Gastrocnemius medialis (tissue), 4 donors: ENCODE results near the gene PGM1. TPM values are rescaled to one million over a fixed set of nuclear protein-coding genes. Genes with fewer than 3 reads are reported as not detected.

Source experiments
- ATAC-seq, 2 donors: fragments of 150-250 bp; one replicate each; pipeline ENCODE4 v1.9.1; 2016
- DNase-seq, 2 donors: peaks; one replicate each; pipeline ENCODE4 v3.0.0-alpha.2; 2019
- H3K27ac ChIP-seq, 4 donors: fragments of 200-600 bp; sonication (generic); 1 replicate in 1 of 4; 2 replicates in 3 of 4; pipeline ENCODE4 v1.5.1; 2016 to 2018; ENCODE audit warnings: mild to moderate bottlenecking in 2 of 4, moderate library complexity in 1 of 4
- H3K27me3 ChIP-seq, 3 donors: fragments of 200-600 bp; sonication (generic) in 2 of 3; 1 replicate in 1 of 3; 2 replicates in 2 of 3; pipeline versions ENCODE4 v1.5.1 to v1.6.0; 2016 to 2019; ENCODE audit warnings: mild to moderate bottlenecking in 1 of 3, moderate library complexity in 1 of 3
- H3K36me3 ChIP-seq, 2 donors: fragments of 200-600 bp; sonication (generic) in 1 of 2; one replicate each; pipeline ENCODE4 v1.5.1; 2017 to 2018
- H3K4me1 ChIP-seq, 2 donors: fragments of 200-600 bp; sonication (generic) in 1 of 2; one replicate each; pipeline ENCODE4 v1.5.1; 2016 to 2017; ENCODE audit warnings: mild to moderate bottlenecking in 2 of 2
- H3K4me3 ChIP-seq, 4 donors: fragments of 200-600 bp; sonication (generic) in 3 of 4; 1 replicate in 1 of 4; 2 replicates in 3 of 4; pipeline ENCODE4 v1.5.1; 2016 to 2019; ENCODE audit warnings: mild to moderate bottlenecking in 2 of 4
- H3K9me3 ChIP-seq, 3 donors: fragments of 200-600 bp; sonication (generic) in 2 of 3; 1 replicate in 1 of 3; 2 replicates in 2 of 3; pipeline ENCODE4 v1.5.1; 2016 to 2019
- CTCF ChIP-seq, 5 experiments: fragments of 450-650 bp in 3 of 5; fragments of 200-600 bp in 2 of 5; sonication (generic) in 2 of 5; IDR thresholded peaks in 4 of 5; conservative IDR thresholded peaks in 1 of 5; 1 replicate in 4 of 5; 2 replicates in 1 of 5; pipeline ENCODE4 v1.5.1; 2016 to 2019; ENCODE audit warnings: antibody characterized with exemption in 5 of 5, mild to moderate bottlenecking in 3 of 5, moderate library complexity in 3 of 5
- POLR2A ChIP-seq, 2 donors: fragments of 450-650 bp; IDR thresholded peaks; one replicate each; pipeline ENCODE4 v1.6.1; 2017; ENCODE audit warnings: antibody characterized with exemption in 2 of 2, mild to moderate bottlenecking in 2 of 2, moderate library complexity in 2 of 2
- in situ Hi-C, 4 donors: fragments of 200-750 bp; cut with MboI; loops; one replicate each; pipeline versions ENCODE4 v1.15.0 to v1.8.0; 2017; ENCODE audit warnings: low sequenced_read_pairs in 4 of 4
- intact Hi-C: fragments of 100-400 bp; cut with DNase I; formaldehyde crosslinking; loops from one replicate; pipeline ENCODE4 v1.15.1; 2023; ENCODE audit warnings: low total_unique reads
- total RNA-seq, 4 donors: library from RNA; depleted of rRNA; stranded (reverse); fragments of >200 nt; gene quantifications; one replicate each; pipeline versions ENCODE4 v1.1.0 to v1.2.3, GENCODE V29; 2016

The PGM1 gene
- total RNA-seq, 4 donors from 2014 or later = 320 to 713 (median 666) TPM

GRCh38 chr1:63653976-63654375 lies 60.8 kb downstream of the PGM1 start:
- Histone ChIP-seq H3K27me3 (no peaks in the 10 kb centered on the region), H3K4me3 (no peak overlapping the region), H3K4me1 (peaks cover 11 to 18% of the 10 kb centered on the region in 2 donors), H3K27ac (no peak overlapping the region), H3K9me3 (no peaks in the 10 kb centered on the region), H3K36me3 (peaks cover 0 to 73% of the 10 kb centered on the region in 2 donors)
- ATAC-seq (no peak), DNase-seq (no peak)
- TF ChIP-seq CTCF (IDR thresholded peaks at IDR 0.05 in 4 of 5, conservative IDR thresholded peaks at IDR 0.05 in 1 of 5) = no peak
- TF ChIP-seq POLR2A (IDR thresholded peaks at IDR 0.05) = no peak
- intact Hi-C loops (no loop called here), in situ Hi-C loops (no loop called here)

- Histone ChIP-seq H3K4me1 (peaks cover 7 to 10% of the 10 kb centered on the region in 2 donors), H3K27me3 (no peaks in the 10 kb centered on the region), H3K4me3 (no peak overlapping the region), H3K27ac (no peak overlapping the region), H3K36me3 (peaks cover 0 to 43% of the 10 kb centered on the region in 2 donors), H3K9me3 (no peaks in the 10 kb centered on the region)
- intact Hi-C loops (no loop called here), in situ Hi-C loops (no loop called here)
- DNase-seq = no peak
- no peak for TF ChIP-seq CTCF (IDR thresholded peaks at IDR 0.05 in 4 of 5, conservative IDR thresholded peaks at IDR 0.05 in 1 of 5)
- no peak for TF ChIP-seq POLR2A (IDR thresholded peaks at IDR 0.05)
- no peak for ATAC-seq
Measured at GRCh38 chr1:63659448-63659847, 66.2 kb downstream of the PGM1 start.

GRCh38 chr1:63662056-63662836 lies 69.0 kb downstream of the PGM1 start:
- in situ Hi-C loops (no loop called here), intact Hi-C loops (no loop called here)
- DNase-seq (peak; percentile 24 to 56), ATAC-seq (peak; percentile 51 to 61)
- peaks cover 0 to 18% of the 10 kb centered on the region in 2 donors for H3K36me3 ChIP-seq
- no peaks in the 10 kb centered on the region for H3K27me3 ChIP-seq
- H3K9me3 ChIP-seq = no peaks in the 10 kb centered on the region
- peak overlapping the region; percentile 16 to 64 (median 41) for H3K27ac ChIP-seq
- TF ChIP-seq POLR2A (IDR thresholded peaks at IDR 0.05) (no peak), CTCF (IDR thresholded peaks at IDR 0.05 in 4 of 5, conservative IDR thresholded peaks at IDR 0.05 in 1 of 5) (no peak)
- H3K4me1 ChIP-seq = peaks cover 7 to 10% of the 10 kb centered on the region in 2 donors
- no peak overlapping the region for H3K4me3 ChIP-seq

GRCh38 chr1:63662841-63663240 lies 69.6 kb downstream of the PGM1 start:
- peak overlapping the region in 3 of 4 donors; percentile 26 to 64 (median 56) for H3K27ac ChIP-seq
- in situ Hi-C loops (no loop called here), intact Hi-C loops (no loop called here)
- peaks cover 0 to 18% of the 10 kb centered on the region in 2 donors for H3K36me3 ChIP-seq
- ATAC-seq = no peak
- H3K27me3 ChIP-seq = no peaks in the 10 kb centered on the region
- DNase-seq = no peak
- no peak overlapping the region for H3K4me3 ChIP-seq
- TF ChIP-seq POLR2A (IDR thresholded peaks at IDR 0.05) (no peak), CTCF (IDR thresholded peaks at IDR 0.05 in 4 of 5, conservative IDR thresholded peaks at IDR 0.05 in 1 of 5) (no peak)
- peaks cover 7 to 10% of the 10 kb centered on the region in 2 donors for H3K4me1 ChIP-seq
- no peaks in the 10 kb centered on the region for H3K9me3 ChIP-seq
